OCI-LY1 (cell line): Measurements from ENCODE around the gene GPR137B.

Experiments
- EZH2 ChIP-seq: fragments of 200-600 bp; sonication (generic), shearing (Covaris generic); IDR thresholded peaks from 2 replicates; pipeline ENCODE4 v1.8.0; 2017; ENCODE audit warnings: borderline replicate concordance, mixed run types, mild to moderate bottlenecking, antibody characterized with exemption, low read length, moderate library complexity, mixed read lengths
- TF ChIP-seq, protein P1 (sequence below): fragments of 200-600 bp; sonication (generic), shearing (Covaris generic); IDR thresholded peaks from 2 replicates; pipeline ENCODE4 v1.5.1; 2017; ENCODE audit warnings: mild to moderate bottlenecking, antibody characterized with exemption, low read length, moderate library complexity, mixed read lengths

DNA sequence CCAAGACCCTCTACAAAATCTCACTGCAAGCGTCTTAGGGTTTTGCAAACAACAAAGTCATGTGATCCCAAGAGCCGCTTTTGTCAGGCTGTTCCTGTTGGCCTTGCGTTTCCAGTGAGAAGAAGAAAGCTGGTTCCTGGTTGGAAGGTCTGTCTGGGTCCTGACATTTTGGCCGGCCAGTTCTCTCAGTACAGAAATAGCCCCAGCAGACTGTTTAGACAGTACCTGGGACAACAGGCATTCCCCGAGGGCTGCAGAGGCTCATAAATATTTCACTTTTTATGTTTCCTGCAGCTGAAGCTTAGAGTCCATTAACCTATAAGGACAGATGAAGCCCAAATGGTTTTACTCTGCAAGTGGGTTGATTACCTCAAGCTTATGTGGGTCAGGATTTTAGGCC lies 8.6 kb downstream of the GPR137B start:
- TF ChIP-seq, protein P1, sequence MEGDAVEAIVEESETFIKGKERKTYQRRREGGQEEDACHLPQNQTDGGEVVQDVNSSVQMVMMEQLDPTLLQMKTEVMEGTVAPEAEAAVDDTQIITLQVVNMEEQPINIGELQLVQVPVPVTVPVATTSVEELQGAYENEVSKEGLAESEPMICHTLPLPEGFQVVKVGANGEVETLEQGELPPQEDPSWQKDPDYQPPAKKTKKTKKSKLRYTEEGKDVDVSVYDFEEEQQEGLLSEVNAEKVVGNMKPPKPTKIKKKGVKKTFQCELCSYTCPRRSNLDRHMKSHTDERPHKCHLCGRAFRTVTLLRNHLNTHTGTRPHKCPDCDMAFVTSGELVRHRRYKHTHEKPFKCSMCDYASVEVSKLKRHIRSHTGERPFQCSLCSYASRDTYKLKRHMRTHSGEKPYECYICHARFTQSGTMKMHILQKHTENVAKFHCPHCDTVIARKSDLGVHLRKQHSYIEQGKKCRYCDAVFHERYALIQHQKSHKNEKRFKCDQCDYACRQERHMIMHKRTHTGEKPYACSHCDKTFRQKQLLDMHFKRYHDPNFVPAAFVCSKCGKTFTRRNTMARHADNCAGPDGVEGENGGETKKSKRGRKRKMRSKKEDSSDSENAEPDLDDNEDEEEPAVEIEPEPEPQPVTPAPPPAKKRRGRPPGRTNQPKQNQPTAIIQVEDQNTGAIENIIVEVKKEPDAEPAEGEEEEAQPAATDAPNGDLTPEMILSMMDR: no peak
- TF ChIP-seq EZH2: no peak
